Ishikawa (cell line): ENCODE data around the gene SOCS2.

Experiments used
- CREB1 ChIP-seq: IDR thresholded peaks from 2 replicates; pipeline ENCODE4 v1.6.1; 2012; ENCODE audit warnings: low read depth
- EP300 ChIP-seq: IDR thresholded peaks from 2 replicates; pipeline ENCODE4 v1.6.1; 2012; ENCODE audit warnings: borderline replicate concordance
- FOXM1 ChIP-seq: IDR thresholded peaks from 2 replicates; pipeline ENCODE4 v1.6.1; 2012; ENCODE audit warnings: low read depth, borderline replicate concordance
- NFIC ChIP-seq: IDR thresholded peaks from 2 replicates; pipeline ENCODE4 v1.6.1; 2012
- RAD21 ChIP-seq: IDR thresholded peaks from 2 replicates; pipeline ENCODE4 v1.6.1; 2012; ENCODE audit warnings: low read depth
- TAF1 ChIP-seq: IDR thresholded peaks from 2 replicates; pipeline ENCODE4 v1.6.1; 2012; ENCODE audit warnings: low read depth, mild to moderate bottlenecking
- TCF12 ChIP-seq: IDR thresholded peaks from 2 replicates; pipeline ENCODE4 v1.6.1; 2012; ENCODE audit warnings: low read depth
- YY1 ChIP-seq: IDR thresholded peaks from 2 replicates; pipeline ENCODE4 v1.6.1; 2012; ENCODE audit warnings: low read depth
- ZBTB7A ChIP-seq: IDR thresholded peaks from 2 replicates; pipeline ENCODE4 v1.6.1; 2012; ENCODE audit warnings: low read depth
- TF ChIP-seq, protein P1 (sequence below): IDR thresholded peaks from 2 replicates; pipeline ENCODE4 v1.6.1; 2012; ENCODE audit warnings: low read depth, mild to moderate bottlenecking
- TF ChIP-seq, protein P2 (sequence below): IDR thresholded peaks from 2 replicates; pipeline ENCODE4 v1.6.1; 2012

DNA sequence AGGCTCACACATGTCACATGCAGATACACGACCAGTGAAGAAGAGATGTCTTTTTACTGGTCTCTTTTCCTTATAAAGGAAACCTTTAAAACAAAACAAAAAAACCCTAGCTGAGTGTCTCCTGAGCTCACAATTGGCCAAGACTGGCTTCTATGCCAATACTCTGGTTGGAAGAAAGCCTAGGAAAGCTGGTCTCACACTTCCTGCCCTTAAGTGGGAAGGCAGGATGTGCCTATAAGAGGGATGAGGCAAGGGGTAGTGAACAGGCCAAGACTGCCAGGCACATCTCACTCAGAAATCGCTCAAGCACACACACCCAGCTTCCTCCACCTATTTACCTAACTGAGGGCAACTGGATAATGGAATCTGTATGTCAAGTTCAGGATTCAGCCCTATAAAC is 50.0 kb downstream of the SOCS2 start:
- TF ChIP-seq, protein P1, sequence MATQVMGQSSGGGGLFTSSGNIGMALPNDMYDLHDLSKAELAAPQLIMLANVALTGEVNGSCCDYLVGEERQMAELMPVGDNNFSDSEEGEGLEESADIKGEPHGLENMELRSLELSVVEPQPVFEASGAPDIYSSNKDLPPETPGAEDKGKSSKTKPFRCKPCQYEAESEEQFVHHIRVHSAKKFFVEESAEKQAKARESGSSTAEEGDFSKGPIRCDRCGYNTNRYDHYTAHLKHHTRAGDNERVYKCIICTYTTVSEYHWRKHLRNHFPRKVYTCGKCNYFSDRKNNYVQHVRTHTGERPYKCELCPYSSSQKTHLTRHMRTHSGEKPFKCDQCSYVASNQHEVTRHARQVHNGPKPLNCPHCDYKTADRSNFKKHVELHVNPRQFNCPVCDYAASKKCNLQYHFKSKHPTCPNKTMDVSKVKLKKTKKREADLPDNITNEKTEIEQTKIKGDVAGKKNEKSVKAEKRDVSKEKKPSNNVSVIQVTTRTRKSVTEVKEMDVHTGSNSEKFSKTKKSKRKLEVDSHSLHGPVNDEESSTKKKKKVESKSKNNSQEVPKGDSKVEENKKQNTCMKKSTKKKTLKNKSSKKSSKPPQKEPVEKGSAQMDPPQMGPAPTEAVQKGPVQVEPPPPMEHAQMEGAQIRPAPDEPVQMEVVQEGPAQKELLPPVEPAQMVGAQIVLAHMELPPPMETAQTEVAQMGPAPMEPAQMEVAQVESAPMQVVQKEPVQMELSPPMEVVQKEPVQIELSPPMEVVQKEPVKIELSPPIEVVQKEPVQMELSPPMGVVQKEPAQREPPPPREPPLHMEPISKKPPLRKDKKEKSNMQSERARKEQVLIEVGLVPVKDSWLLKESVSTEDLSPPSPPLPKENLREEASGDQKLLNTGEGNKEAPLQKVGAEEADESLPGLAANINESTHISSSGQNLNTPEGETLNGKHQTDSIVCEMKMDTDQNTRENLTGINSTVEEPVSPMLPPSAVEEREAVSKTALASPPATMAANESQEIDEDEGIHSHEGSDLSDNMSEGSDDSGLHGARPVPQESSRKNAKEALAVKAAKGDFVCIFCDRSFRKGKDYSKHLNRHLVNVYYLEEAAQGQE: no peak
- no peak for TF ChIP-seq NFIC
- no peak for TF ChIP-seq TCF12
- TF ChIP-seq RAD21: no peak
- no peak for TF ChIP-seq YY1
- TF ChIP-seq ZBTB7A: no peak
- no peak for TF ChIP-seq CREB1
- no peak for TF ChIP-seq EP300
- TF ChIP-seq, protein P2, sequence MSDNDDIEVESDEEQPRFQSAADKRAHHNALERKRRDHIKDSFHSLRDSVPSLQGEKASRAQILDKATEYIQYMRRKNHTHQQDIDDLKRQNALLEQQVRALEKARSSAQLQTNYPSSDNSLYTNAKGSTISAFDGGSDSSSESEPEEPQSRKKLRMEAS: no peak
- no peak for TF ChIP-seq FOXM1
- TF ChIP-seq TAF1: no peak
